ENCODE results near the gene MARCO.

DNA sequence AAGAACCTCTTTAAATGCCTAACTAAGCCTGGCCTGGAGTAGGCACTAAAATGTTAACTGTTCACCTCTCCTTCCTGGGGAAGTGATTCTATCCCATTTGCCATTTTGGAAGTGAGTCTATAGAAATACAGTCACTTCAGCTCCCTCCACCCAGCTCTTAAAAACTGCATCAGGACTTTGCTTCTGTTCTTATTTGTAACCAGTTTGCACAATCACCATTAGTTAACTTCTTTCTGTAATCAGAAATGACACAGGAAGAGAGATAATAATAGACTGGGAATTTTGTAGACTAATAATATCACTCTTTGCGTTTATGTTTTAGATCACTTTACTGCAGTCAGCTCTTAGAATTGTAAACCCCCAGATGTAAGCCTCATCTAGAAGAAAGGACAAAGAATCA is 16.0 kb upstream of the MARCO start:
- no peak for TF ChIP-seq CTCF (IDR thresholded peaks at IDR 0.05 in 8 of 11, conservative IDR thresholded peaks at IDR 0.05 in 3 of 11)
- no peak for TF ChIP-seq POLR2AphosphoS5 (IDR thresholded peaks at IDR 0.05)
- TF ChIP-seq POLR2A (IDR thresholded peaks at IDR 0.05): no peak

Data from spleen (tissue), 7 donors.